Measurements from ENCODE around the gene RANBP9.

DNA sequence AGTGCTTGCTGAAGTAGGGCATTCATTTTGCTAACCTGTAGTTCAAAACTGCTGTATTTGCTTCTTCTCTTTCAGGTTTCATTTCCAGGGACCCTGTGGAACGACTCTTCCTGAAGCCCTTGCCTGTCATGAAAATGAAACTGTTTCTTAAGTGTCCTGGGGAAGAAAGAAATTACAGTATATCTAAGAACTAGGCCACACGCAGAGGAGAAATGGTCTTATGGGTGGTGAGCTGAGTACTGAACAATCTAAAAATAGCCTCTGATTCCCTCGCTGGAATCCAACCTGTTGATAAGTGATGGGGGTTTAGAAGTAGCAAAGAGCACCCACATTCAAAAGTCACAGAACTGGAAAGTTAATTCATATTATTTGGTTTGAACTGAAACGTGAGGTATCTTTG, 99.9 kb downstream of the RANBP9 start:
- no peak for TF ChIP-seq ZNF274 (IDR thresholded peaks at IDR 0.05; ENCODE audit: low read depth, low read length)
- no peak for TF ChIP-seq YY1 (IDR thresholded peaks at IDR 0.05; ENCODE audit: insufficient read depth, insufficient read length)
